Measurements from ENCODE around the gene PROCA1. TPM values are rescaled to one million over a fixed set of nuclear protein-coding genes. Genes with fewer than 3 reads are reported as not detected.
A peak's percentile ranks its signal among the peaks of the same experiment; 100 is the strongest.

The PROCA1 gene
- total and polyA plus RNA-seq, 9 of the 15 experiments (the other 6 are each of a cell fraction or from before 2014, with no cell fraction given): 0.78 to 16.2 (median 5.6) TPM

DNA sequence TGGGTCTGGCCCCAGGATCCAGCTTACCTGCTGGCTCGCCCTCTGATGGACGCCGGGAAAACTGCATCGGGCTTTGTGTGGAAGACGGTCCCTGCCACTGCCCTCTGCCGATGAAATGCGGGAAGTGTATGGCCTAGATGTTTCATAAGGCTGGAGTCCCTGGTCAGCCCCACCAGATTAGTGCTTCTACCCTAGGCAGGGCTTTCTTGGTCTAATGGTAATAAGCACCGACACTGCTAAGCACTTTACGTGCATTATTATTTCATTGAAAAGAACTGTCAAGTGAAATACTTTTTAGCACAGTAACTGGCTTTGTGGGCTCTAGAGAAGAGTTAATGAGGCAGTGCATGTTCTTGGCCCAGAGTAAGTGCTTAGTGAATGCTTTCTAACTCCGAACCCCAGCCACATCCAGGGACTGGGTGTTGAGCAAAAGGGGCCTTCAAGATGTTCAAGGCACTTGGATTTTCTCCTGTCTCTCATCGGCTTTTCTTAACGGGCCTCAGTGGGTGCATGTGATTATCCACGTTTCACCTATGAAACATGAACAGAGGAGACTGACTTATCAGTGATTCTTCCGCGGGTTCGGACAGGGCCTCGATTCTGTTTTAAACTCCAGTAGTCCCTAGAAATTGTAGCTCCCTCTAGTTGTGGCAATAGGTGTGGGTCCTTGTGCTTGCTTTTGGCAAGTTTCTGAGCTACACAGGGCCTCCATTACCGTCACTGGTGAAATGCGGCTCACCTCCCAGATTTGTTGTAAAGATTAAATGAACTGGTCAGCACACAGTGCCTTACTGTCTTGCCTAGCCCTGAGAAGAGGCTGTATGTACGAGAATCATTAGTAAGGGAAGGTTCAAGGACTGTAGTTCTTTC lies 38.7 kb upstream of the PROCA1 start (continued):
- TF ChIP-seq, protein P1, sequence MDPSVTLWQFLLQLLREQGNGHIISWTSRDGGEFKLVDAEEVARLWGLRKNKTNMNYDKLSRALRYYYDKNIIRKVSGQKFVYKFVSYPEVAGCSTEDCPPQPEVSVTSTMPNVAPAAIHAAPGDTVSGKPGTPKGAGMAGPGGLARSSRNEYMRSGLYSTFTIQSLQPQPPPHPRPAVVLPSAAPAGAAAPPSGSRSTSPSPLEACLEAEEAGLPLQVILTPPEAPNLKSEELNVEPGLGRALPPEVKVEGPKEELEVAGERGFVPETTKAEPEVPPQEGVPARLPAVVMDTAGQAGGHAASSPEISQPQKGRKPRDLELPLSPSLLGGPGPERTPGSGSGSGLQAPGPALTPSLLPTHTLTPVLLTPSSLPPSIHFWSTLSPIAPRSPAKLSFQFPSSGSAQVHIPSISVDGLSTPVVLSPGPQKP (CRISPR knock-in tag; IDR thresholded peaks at IDR 0.05): no peak
- TF ChIP-seq ZNF239 (CRISPR knock-in tag; IDR thresholded peaks at IDR 0.05): no peak
- TF ChIP-seq, protein P2, sequence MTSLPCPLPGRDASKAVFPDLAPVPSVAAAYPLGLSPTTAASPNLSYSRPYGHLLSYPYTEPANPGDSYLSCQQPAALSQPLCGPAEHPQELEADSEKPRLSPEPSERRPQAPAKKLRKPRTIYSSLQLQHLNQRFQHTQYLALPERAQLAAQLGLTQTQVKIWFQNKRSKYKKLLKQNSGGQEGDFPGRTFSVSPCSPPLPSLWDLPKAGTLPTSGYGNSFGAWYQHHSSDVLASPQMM (CRISPR knock-in tag; IDR thresholded peaks at IDR 0.05): no peak
- TF ChIP-seq CCAR2 (IDR thresholded peaks at IDR 0.05; ENCODE audit: low read depth, low read length): no peak; the same call in 1 of the 2 replicates
- peak; percentile 55; the same call in 1 of the 2 replicates for TF ChIP-seq TARDBP (IDR thresholded peaks at IDR 0.05)
- TF ChIP-seq ZBED1 (IDR thresholded peaks at IDR 0.05): no peak
- peak in 2 of 3 experiments; percentile 39 to 60 for TF ChIP-seq YY1 (IDR thresholded peaks at IDR 0.05; ENCODE audit: borderline replicate concordance in 1 of 3, control insufficient read depth in 1 of 3, extremely low read depth in 1 of 3, insufficient read depth in 3 of 3, insufficient read length in 1 of 3, insufficient replicate concordance in 2 of 3, low read depth in 1 of 3, low read length in 2 of 3)
- peak; percentile 89 for TF ChIP-seq POLR2AphosphoS2 (IDR thresholded peaks at IDR 0.05; ENCODE audit: low read length)
- TF ChIP-seq, protein P3, sequence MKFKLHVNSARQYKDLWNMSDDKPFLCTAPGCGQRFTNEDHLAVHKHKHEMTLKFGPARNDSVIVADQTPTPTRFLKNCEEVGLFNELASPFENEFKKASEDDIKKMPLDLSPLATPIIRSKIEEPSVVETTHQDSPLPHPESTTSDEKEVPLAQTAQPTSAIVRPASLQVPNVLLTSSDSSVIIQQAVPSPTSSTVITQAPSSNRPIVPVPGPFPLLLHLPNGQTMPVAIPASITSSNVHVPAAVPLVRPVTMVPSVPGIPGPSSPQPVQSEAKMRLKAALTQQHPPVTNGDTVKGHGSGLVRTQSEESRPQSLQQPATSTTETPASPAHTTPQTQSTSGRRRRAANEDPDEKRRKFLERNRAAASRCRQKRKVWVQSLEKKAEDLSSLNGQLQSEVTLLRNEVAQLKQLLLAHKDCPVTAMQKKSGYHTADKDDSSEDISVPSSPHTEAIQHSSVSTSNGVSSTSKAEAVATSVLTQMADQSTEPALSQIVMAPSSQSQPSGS (CRISPR knock-in tag; IDR thresholded peaks at IDR 0.05): no peak
- peak; percentile 50; the same call in 1 of the 2 replicates for TF ChIP-seq SMAD3 (CRISPR knock-in tag; conservative IDR thresholded peaks at IDR 0.05)
- no peak for TF ChIP-seq TCFL5 (CRISPR knock-in tag; conservative IDR thresholded peaks at IDR 0.05)
- TF ChIP-seq KDM4B (IDR thresholded peaks at IDR 0.05; ENCODE audit: borderline replicate concordance in 2 of 2, low read depth in 1 of 2): peak in 1 of 2 experiments; percentile 40; a peak in 1 of 4 replicates
- no peak for TF ChIP-seq IRF2 (CRISPR knock-in tag; IDR thresholded peaks at IDR 0.05)
- TF ChIP-seq JUND (IDR thresholded peaks at IDR 0.05; ENCODE audit: borderline replicate concordance, low read depth, low read length): peak; percentile 79
- TF ChIP-seq JUND (tag; IDR thresholded peaks at IDR 0.05; ENCODE audit: borderline replicate concordance, low read depth, low read length): peak; percentile 13; the same call in 1 of the 3 replicates
- TF ChIP-seq, protein P4, sequence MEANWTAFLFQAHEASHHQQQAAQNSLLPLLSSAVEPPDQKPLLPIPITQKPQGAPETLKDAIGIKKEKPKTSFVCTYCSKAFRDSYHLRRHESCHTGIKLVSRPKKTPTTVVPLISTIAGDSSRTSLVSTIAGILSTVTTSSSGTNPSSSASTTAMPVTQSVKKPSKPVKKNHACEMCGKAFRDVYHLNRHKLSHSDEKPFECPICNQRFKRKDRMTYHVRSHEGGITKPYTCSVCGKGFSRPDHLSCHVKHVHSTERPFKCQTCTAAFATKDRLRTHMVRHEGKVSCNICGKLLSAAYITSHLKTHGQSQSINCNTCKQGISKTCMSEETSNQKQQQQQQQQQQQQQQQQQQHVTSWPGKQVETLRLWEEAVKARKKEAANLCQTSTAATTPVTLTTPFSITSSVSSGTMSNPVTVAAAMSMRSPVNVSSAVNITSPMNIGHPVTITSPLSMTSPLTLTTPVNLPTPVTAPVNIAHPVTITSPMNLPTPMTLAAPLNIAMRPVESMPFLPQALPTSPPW (CRISPR knock-in tag; IDR thresholded peaks at IDR 0.05): peak; percentile 81
- TF ChIP-seq, protein P5, sequence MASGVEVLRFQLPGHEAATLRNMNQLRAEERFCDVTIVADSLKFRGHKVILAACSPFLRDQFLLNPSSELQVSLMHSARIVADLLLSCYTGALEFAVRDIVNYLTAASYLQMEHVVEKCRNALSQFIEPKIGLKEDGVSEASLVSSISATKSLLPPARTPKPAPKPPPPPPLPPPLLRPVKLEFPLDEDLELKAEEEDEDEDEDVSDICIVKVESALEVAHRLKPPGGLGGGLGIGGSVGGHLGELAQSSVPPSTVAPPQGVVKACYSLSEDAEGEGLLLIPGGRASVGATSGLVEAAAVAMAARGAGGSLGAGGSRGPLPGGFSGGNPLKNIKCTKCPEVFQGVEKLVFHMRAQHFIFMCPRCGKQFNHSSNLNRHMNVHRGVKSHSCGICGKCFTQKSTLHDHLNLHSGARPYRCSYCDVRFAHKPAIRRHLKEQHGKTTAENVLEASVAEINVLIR (CRISPR knock-in tag; IDR thresholded peaks at IDR 0.05): no peak
- no peak for TF ChIP-seq CBX2 (IDR thresholded peaks at IDR 0.05; ENCODE audit: insufficient read depth, low read length, poor library complexity, severe bottlenecking)
- no peak for TF ChIP-seq CBFA2T2 (conservative IDR thresholded peaks at IDR 0.05)
- peak; percentile 9 for TF ChIP-seq DACH1 (IDR thresholded peaks at IDR 0.05; ENCODE audit: partially characterized antibody)
